IMR-90 (cell line): ENCODE results near the gene TGFA.

Experiments used
- BHLHE40 ChIP-seq: fragments of 150-350 bp; IDR thresholded peaks from 2 replicates; pipeline ENCODE4 v1.6.1; 2016; ENCODE audit warnings: mild to moderate bottlenecking, low read depth, low read length
- CEBPB ChIP-seq: IDR thresholded peaks from 2 replicates; pipeline ENCODE4 v1.6.1; 2012; ENCODE audit warnings: low read depth, low read length, improper control_type of control experiment
- CTCF ChIP-seq: conservative IDR thresholded peaks from 2 replicates; pipeline ENCODE4 v1.5.1; 2012; ENCODE audit warnings: mild to moderate bottlenecking, low read depth, low read length, improper control_type of control experiment
- ELK1 ChIP-seq: fragments of 150-350 bp; IDR thresholded peaks from 2 replicates; pipeline ENCODE4 v1.6.1; 2016; ENCODE audit warnings: low read depth, mild to moderate bottlenecking, low read length, moderate library complexity, borderline replicate concordance
- FOS ChIP-seq: fragments of 150-350 bp; IDR thresholded peaks from 2 replicates; pipeline ENCODE4 v1.6.1; 2016; ENCODE audit warnings: low read depth, low read length
- MAFK ChIP-seq: IDR thresholded peaks from 2 replicates; pipeline ENCODE4 v1.6.1; 2012; ENCODE audit warnings: low read depth, low read length, improper control_type of control experiment
- MXI1 ChIP-seq: IDR thresholded peaks from 2 replicates; pipeline ENCODE4 v1.6.1; 2012; ENCODE audit warnings: low read depth, mild to moderate bottlenecking, low read length, moderate library complexity, borderline replicate concordance
- NFE2L2 ChIP-seq: fragments of 150-350 bp; IDR thresholded peaks from 2 replicates; pipeline ENCODE4 v1.6.1; 2016; ENCODE audit warnings: low read depth, mild to moderate bottlenecking, low read length
- POLR2A ChIP-seq: IDR thresholded peaks from 2 replicates; pipeline ENCODE4 v1.6.1; 2012; ENCODE audit warnings: mild to moderate bottlenecking, low read depth, low read length
- RAD21 ChIP-seq: IDR thresholded peaks from 2 replicates; pipeline ENCODE4 v1.6.1; 2012; ENCODE audit warnings: low read length, improper control_type of control experiment
- RCOR1 ChIP-seq: IDR thresholded peaks from 2 replicates; pipeline ENCODE4 v1.6.1; 2012; ENCODE audit warnings: mild to moderate bottlenecking, low read length, improper control_type of control experiment; ENCODE audit not compliant: insufficient replicate concordance
- RFX5 ChIP-seq: IDR thresholded peaks from 2 replicates; pipeline ENCODE4 v1.8.0; 2012; ENCODE audit warnings: low read depth, mild to moderate bottlenecking, low read length, moderate library complexity
- SMC3 ChIP-seq: fragments of 150-350 bp; IDR thresholded peaks from 2 replicates; pipeline ENCODE4 v1.6.1; 2016; ENCODE audit warnings: low read depth, mild to moderate bottlenecking, antibody characterized with exemption, low read length, moderate library complexity
- USF2 ChIP-seq: fragments of 150-350 bp; IDR thresholded peaks from 2 replicates; pipeline ENCODE4 v1.6.1; 2017; ENCODE audit warnings: mild to moderate bottlenecking, antibody characterized with exemption, low read length, low read depth

GRCh38 chr2:70454936-70455544 is 98.6 kb downstream of the TGFA start:
- no peak for TF ChIP-seq CTCF
- TF ChIP-seq SMC3 = no peak
- TF ChIP-seq POLR2A = no peak
- no peak for TF ChIP-seq RAD21
- TF ChIP-seq RCOR1 = no peak
- TF ChIP-seq MAFK = no peak
- TF ChIP-seq ELK1 = no peak
- no peak for TF ChIP-seq RFX5
- TF ChIP-seq BHLHE40 = no peak
- no peak for TF ChIP-seq CEBPB
- no peak for TF ChIP-seq MXI1
- TF ChIP-seq NFE2L2 = no peak
- TF ChIP-seq USF2 = no peak
- TF ChIP-seq FOS = no peak
